ENCODE data around the gene TIMM10.

GRCh38 chr11:57556041-57556440, 25.5 kb upstream of the TIMM10 start:
- TF ChIP-seq CTCF (IDR thresholded peaks at IDR 0.05) (no peak), POLR2A (IDR thresholded peaks at IDR 0.05) (no peak)
